NT2/D1 (cell line): ENCODE measurements around the gene HSDL2.

ENCODE experiments used
- SUZ12 ChIP-seq: IDR thresholded peaks from 2 replicates; pipeline ENCODE4 v1.6.1; 2011; ENCODE audit not compliant: insufficient read length, insufficient read depth; ENCODE audit errors: extremely low read depth
- YY1 ChIP-seq: IDR thresholded peaks from 2 replicates; pipeline ENCODE4 v1.6.1; 2011; ENCODE audit not compliant: insufficient read length, insufficient read depth
- ZNF274 ChIP-seq: IDR thresholded peaks from 2 replicates; pipeline ENCODE4 v1.6.1; 2011; ENCODE audit warnings: mild to moderate bottlenecking, low read depth, low read length

DNA sequence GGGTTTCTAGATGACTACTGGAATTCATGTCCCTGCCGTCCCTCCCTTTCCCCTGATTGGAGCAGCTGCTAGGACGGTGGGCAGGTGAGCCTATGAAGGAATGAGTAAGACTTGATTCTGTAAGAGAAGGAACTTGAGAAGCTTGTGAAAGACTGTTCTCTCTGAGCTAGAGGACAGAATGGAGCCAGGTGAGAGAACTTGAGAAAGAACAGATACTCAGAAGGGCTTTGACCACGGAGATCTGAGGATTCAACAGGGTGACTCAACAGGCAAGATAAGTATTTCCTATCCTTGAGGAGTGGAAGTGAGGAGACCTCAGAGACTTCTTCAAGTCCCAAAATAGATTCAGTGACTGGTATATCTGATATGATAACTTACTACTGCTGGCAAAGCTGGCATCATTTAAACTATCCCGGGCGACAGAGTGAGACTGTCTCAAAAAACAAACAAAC, 41.9 kb downstream of the HSDL2 start:
- TF ChIP-seq SUZ12, result no peak
- no peak for TF ChIP-seq YY1
- no peak for TF ChIP-seq ZNF274
